HepG2 (cell line): ENCODE measurements around the gene KIF2C. TPM values are rescaled to one million over a fixed set of nuclear protein-coding genes. Genes with fewer than 3 reads are reported as not detected.

Source experiments
- BRCA1 ChIP-seq: sonication (generic); formaldehyde crosslinking; IDR thresholded peaks from 2 replicates; pipeline ENCODE4 v1.4.0; 2020; ENCODE audit warnings: missing genetic modification reagents
- CEBPG ChIP-seq: IDR thresholded peaks from 2 replicates; pipeline ENCODE4 v1.6.1; 2016
- CENPT ChIP-seq: sonication (generic); formaldehyde crosslinking; IDR thresholded peaks from 2 replicates; pipeline ENCODE4 v1.8.0; 2022; ENCODE audit warnings: low read depth, mild to moderate bottlenecking, moderate library complexity, missing genetic modification reagents
- DRAP1 ChIP-seq: IDR thresholded peaks from 2 replicates; pipeline ENCODE4 v1.6.1; 2016; ENCODE audit warnings: missing genetic modification reagents, missing compliant biosample characterization
- HDAC6 ChIP-seq: fragments of 200-600 bp; sonication (generic); IDR thresholded peaks from 2 replicates; pipeline ENCODE4 v1.7.0; 2017; ENCODE audit warnings: mild to moderate bottlenecking, antibody characterized with exemption, low read length, low read depth
- HMGXB4 ChIP-seq, 2 experiments: sonication (generic) in 1 of 2; formaldehyde crosslinking in 1 of 2; IDR thresholded peaks; 2 replicates each; pipeline versions ENCODE4 v1.4.0 to v1.6.1; 2018 to 2020; ENCODE audit warnings: missing genetic modification reagents in 2 of 2, borderline replicate concordance in 1 of 2, low read depth in 1 of 2, mild to moderate bottlenecking in 1 of 2, missing biosample characterization in 1 of 2
- HNF4G ChIP-seq, 2 experiments: sonication (generic) in 1 of 2; formaldehyde crosslinking in 1 of 2; IDR thresholded peaks; 2 replicates each; pipeline versions ENCODE4 v1.4.0 to v1.6.1; 2011 to 2020; ENCODE audit warnings: borderline replicate concordance in 2 of 2, low read depth in 2 of 2, mild to moderate bottlenecking in 2 of 2, low read length in 1 of 2, missing genetic modification reagents in 1 of 2, moderate library complexity in 1 of 2
- KAT8 ChIP-seq: IDR thresholded peaks from 2 replicates; pipeline ENCODE4 v1.6.1; 2016; ENCODE audit warnings: missing genetic modification reagents, missing compliant biosample characterization
- MAX ChIP-seq: IDR thresholded peaks from 2 replicates; pipeline ENCODE4 v1.6.1; 2012; ENCODE audit warnings: inconsistent platforms
- NAIF1 ChIP-seq: sonication (generic); formaldehyde crosslinking; IDR thresholded peaks from 2 replicates; pipeline ENCODE4 v1.5.0; 2020; ENCODE audit warnings: mild to moderate bottlenecking, missing genetic modification reagents, borderline replicate concordance
- PHF21A ChIP-seq: sonication (generic); formaldehyde crosslinking; IDR thresholded peaks from 2 replicates; pipeline ENCODE4 v1.5.0; 2020; ENCODE audit warnings: mild to moderate bottlenecking, missing genetic modification reagents
- RFXAP ChIP-seq: sonication (generic); formaldehyde crosslinking; IDR thresholded peaks from 2 replicates; pipeline ENCODE4 v1.4.0; 2020; ENCODE audit warnings: missing genetic modification reagents, borderline replicate concordance
- SIN3B ChIP-seq: fragments of 150-350 bp; IDR thresholded peaks from 2 replicates; pipeline ENCODE4 v1.6.1; 2014; ENCODE audit warnings: low read length
- SKIL ChIP-seq: sonication (generic); formaldehyde crosslinking; IDR thresholded peaks from 2 replicates; pipeline ENCODE4 v1.8.0; 2022; ENCODE audit warnings: missing genetic modification reagents, mild to moderate bottlenecking, moderate library complexity, borderline replicate concordance
- SMAD1 ChIP-seq: sonication (generic); formaldehyde crosslinking; IDR thresholded peaks from 2 replicates; pipeline ENCODE4 v1.4.0; 2020; ENCODE audit warnings: missing genetic modification reagents, low read depth, mild to moderate bottlenecking, borderline replicate concordance
- SNAPC2 ChIP-seq: sonication (generic); formaldehyde crosslinking; IDR thresholded peaks from 2 replicates; pipeline ENCODE4 v1.8.1; 2022; ENCODE audit warnings: mild to moderate bottlenecking, missing genetic modification reagents
- SRY ChIP-seq: sonication (generic); formaldehyde crosslinking; IDR thresholded peaks from 2 replicates; pipeline ENCODE4 v1.8.0; 2022; ENCODE audit warnings: mild to moderate bottlenecking, missing genetic modification reagents
- ZMYM4 ChIP-seq: sonication (generic); formaldehyde crosslinking; IDR thresholded peaks from 2 replicates; pipeline ENCODE4 v1.8.1; 2023; ENCODE audit warnings: mild to moderate bottlenecking, missing genetic modification reagents
- ZNF207 ChIP-seq: fragments of 450-650 bp; IDR thresholded peaks from 2 replicates; pipeline ENCODE4 v1.6.1; 2016; ENCODE audit warnings: antibody characterized with exemption, borderline replicate concordance
- ZNF263 ChIP-seq: sonication (generic); formaldehyde crosslinking; IDR thresholded peaks from 2 replicates; pipeline ENCODE4 v1.4.0; 2020; ENCODE audit warnings: missing genetic modification reagents
- ZNF337 ChIP-seq: sonication (generic); formaldehyde crosslinking; IDR thresholded peaks from 2 replicates; pipeline ENCODE4 v1.5.1; 2020; ENCODE audit warnings: missing genetic modification reagents, low read depth, mild to moderate bottlenecking, borderline replicate concordance
- ZNF430 ChIP-seq: sonication (generic); formaldehyde crosslinking; IDR thresholded peaks from 2 replicates; pipeline ENCODE4 v1.9.0; 2021; ENCODE audit warnings: mild to moderate bottlenecking, missing genetic modification reagents
- ZNF543 ChIP-seq: sonication (generic); formaldehyde crosslinking; IDR thresholded peaks from 2 replicates; pipeline ENCODE4 v1.4.0; 2020; ENCODE audit warnings: mild to moderate bottlenecking, missing genetic modification reagents
- ZNF556 ChIP-seq: sonication (generic); formaldehyde crosslinking; IDR thresholded peaks from 2 replicates; pipeline ENCODE4 v1.4.0; 2020; ENCODE audit warnings: mild to moderate bottlenecking, missing genetic modification reagents, borderline replicate concordance
- ZNF605 ChIP-seq: sonication (generic); formaldehyde crosslinking; IDR thresholded peaks from 2 replicates; pipeline ENCODE4 v1.8.0; 2022; ENCODE audit warnings: mild to moderate bottlenecking, missing genetic modification reagents
- polyA plus RNA-seq, 8 experiments: library from polyadenylated mRNA; depleted of rRNA in 3 of 8; stranded (reverse) in 7 of 8; unstranded in 1 of 8; fragments of >200 nt; fragmentation: Illumina TruSeq in 4 of 8; extraction: Trizol in 4 of 8; gene quantifications; 2 replicates each; pipeline versions ENCODE4 v1.2.1 to v1.2.3, GENCODE V29; 2011 to 2016; ENCODE audit warnings: low read depth in 4 of 8, missing spikeins in 1 of 8, mixed read lengths in 1 of 8; ENCODE audit not compliant: insufficient read depth in 1 of 8
- total RNA-seq, 5 experiments: library from RNA; depleted of rRNA; stranded (reverse); fragments of >200 nt; fragmentation: Illumina TruSeq; extraction: Trizol; gene quantifications; 2 replicates each; pipeline ENCODE4 v1.2.3, GENCODE V29; 2016; ENCODE audit warnings: low read depth in 1 of 5

KIF2C gene
- total and polyA plus RNA-seq, 2 of the 13 experiments (the other 11 are each of a cell fraction or from before 2014, with no cell fraction given): 29.7 to 53.7 TPM

- TF ChIP-seq SIN3B (no peak), SNAPC2 (CRISPR knock-in tag) (peak; percentile 26; the same call in 1 of the 2 replicates), CEBPG (CRISPR knock-in tag) (no peak), ZNF430 (CRISPR knock-in tag) (no peak), SMAD1 (CRISPR knock-in tag) (no peak), DRAP1 (CRISPR knock-in tag) (no peak), SRY (CRISPR knock-in tag) (no peak), HDAC6 (no peak), ZNF207 (no peak), HMGXB4 (CRISPR knock-in tag; IDR thresholded peaks at IDR 0.05; ENCODE audit: borderline replicate concordance in 1 of 2, low read depth in 1 of 2) (no peak), BRCA1 (CRISPR knock-in tag) (peak; percentile 9; the same call in 1 of the 2 replicates), ZNF556 (CRISPR knock-in tag) (no peak), CENPT (no peak), HNF4G (IDR thresholded peaks at IDR 0.05; ENCODE audit: borderline replicate concordance, low read depth, low read length) (peak; percentile 19), HNF4G (CRISPR knock-in tag; IDR thresholded peaks at IDR 0.05; ENCODE audit: borderline replicate concordance, low read depth) (no peak; the same call in 1 of the 2 replicates), ZNF543 (CRISPR knock-in tag) (no peak), KAT8 (CRISPR knock-in tag) (no peak), ZNF337 (CRISPR knock-in tag) (no peak; the same call in 1 of the 2 replicates), NAIF1 (CRISPR knock-in tag) (no peak), ZMYM4 (CRISPR knock-in tag) (peak; percentile 55; the same call in 1 of the 2 replicates), RFXAP (CRISPR knock-in tag) (no peak), MAX (peak; percentile 15), PHF21A (CRISPR knock-in tag) (peak; percentile 9; the same call in 1 of the 2 replicates), SKIL (CRISPR knock-in tag) (no peak; the same call in 1 of the 2 replicates), ZNF605 (CRISPR knock-in tag) (no peak), ZNF263 (CRISPR knock-in tag) (no peak)
Observed at GRCh38 chr1:44808938-44809917, 69.6 kb downstream of the KIF2C start (continued).
